H1 (cell line): ENCODE results near the gene RASAL2.

Experiments
- ASH2L ChIP-seq: fragments of 200-600, 300-600 bp; sonication (generic); IDR thresholded peaks from one replicate; pipeline ENCODE4 v1.7.1; 2017; ENCODE audit warnings: low read length
- CTCF ChIP-seq, 3 experiments: IDR thresholded peaks; 1 replicate in 2 of 3; 2 replicates in 1 of 3; pipeline versions ENCODE4 v1.5.1 to v1.6.1; 2011; ENCODE audit warnings: low read length in 3 of 3, mild to moderate bottlenecking in 3 of 3, inconsistent platforms in 2 of 3, low read depth in 1 of 3, moderate library complexity in 1 of 3; ENCODE audit not compliant: insufficient read depth in 1 of 3; ENCODE audit errors: control extremely low read depth in 1 of 3
- POLR2AphosphoS5 ChIP-seq: IDR thresholded peaks from 2 replicates; pipeline ENCODE4 v1.6.1; 2011; ENCODE audit warnings: low read depth, low read length
- RNF2 ChIP-seq: fragments of 200-900, 300-1000 bp; sonication (generic); IDR thresholded peaks from 2 replicates; pipeline ENCODE4 v1.7.1; 2016; ENCODE audit warnings: borderline replicate concordance, low read depth, mild to moderate bottlenecking, antibody characterized with exemption, low read length; ENCODE audit not compliant: poor library complexity, severe bottlenecking; ENCODE audit errors: missing control alignments
- USF2 ChIP-seq: IDR thresholded peaks from 2 replicates; pipeline ENCODE4 v1.6.1; 2011; ENCODE audit warnings: low read length, improper control_type of control experiment
- YY1 ChIP-seq: IDR thresholded peaks from 2 replicates; pipeline ENCODE4 v1.6.1; 2011; ENCODE audit warnings: low read depth, mild to moderate bottlenecking, low read length

- TF ChIP-seq CTCF (IDR thresholded peaks at IDR 0.05; ENCODE audit: control extremely low read depth in 1 of 3, insufficient read depth in 1 of 3, low read depth in 1 of 3, low read length in 3 of 3) (no peak), POLR2AphosphoS5 (no peak), YY1 (peak; percentile 79), ASH2L (no peak), USF2 (no peak), RNF2 (no peak)
Measured at GRCh38 chr1:178057141-178057765, 36.7 kb upstream of the RASAL2 start.
